Measurements from ENCODE around the gene KCNH2.
A peak's percentile ranks its signal among the peaks of the same experiment; 100 is the strongest.

Gene KCNH2

DNA sequence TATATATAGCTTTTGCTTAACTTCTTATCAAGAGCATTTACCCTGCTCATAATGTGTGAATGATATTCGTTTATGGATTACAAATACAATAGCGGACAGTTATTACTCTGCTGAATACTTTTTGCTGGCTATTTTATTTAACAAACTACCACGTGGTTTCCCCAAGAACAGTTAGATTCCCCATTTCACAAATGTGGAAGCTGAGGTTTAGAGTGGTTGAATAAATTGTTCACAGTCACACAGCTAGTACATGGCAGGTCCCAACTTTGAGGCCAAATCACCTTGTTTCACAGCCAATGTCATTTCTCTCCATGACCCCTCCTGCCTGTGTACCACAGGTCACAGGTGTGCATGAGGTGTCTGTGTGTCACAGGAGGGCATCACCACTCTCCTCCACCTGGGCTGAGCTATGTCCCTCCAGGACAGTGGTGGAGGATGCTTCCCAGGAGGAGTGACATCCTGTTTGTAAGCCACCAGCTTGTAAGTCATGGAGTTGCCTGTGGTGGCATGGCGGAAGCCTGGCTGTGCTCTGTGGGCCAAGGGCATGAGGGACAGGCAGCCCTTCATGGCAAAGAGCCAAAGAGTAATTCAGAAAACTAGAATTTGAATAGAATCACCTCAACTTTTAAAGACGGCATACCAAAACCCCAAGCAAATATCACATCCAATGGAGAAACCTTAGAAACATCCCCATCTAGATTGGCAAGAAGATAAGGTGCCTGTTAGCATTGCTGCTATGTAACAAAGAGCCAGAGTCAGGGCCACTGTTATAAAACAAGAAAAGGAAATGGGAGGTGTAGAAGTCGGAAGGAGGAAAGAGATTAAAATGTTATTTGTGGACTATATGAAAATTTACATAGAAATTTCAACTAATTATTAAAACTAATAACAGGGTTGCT lies 73.9 kb downstream of the KCNH2 start:
- DNase-seq (ENCODE audit: low spot score) = no peak

DNA sequence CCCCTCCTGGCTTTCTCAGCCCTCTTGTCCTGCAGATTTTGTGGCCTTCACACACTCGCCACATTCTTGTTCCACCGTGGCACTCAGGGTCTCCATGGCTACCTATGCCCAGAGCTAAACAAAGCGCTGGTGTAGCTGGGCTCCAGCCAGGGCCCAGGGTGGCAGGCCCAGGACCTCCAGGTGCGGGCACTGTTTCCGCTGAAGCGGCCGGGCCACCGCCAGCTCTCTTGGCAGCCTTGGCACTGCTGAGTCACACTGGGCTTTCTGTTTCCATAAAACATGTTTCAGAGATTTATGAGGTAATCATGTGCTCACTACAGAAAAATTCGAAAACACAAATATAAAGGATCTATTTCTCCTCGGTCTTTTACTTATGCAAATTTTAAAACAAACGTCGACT lies 74.5 kb downstream of the KCNH2 start:
- DNase-seq (ENCODE audit: low spot score) = no peak

GRCh38 chr7:150902078-150903033 lies 75.8 kb downstream of the KCNH2 start:
- no peak for DNase-seq (ENCODE audit: low spot score)

- no peak for DNase-seq (ENCODE audit: low spot score)
Observed at GRCh38 chr7:150901160-150902035, 76.7 kb downstream of the KCNH2 start.

DNA sequence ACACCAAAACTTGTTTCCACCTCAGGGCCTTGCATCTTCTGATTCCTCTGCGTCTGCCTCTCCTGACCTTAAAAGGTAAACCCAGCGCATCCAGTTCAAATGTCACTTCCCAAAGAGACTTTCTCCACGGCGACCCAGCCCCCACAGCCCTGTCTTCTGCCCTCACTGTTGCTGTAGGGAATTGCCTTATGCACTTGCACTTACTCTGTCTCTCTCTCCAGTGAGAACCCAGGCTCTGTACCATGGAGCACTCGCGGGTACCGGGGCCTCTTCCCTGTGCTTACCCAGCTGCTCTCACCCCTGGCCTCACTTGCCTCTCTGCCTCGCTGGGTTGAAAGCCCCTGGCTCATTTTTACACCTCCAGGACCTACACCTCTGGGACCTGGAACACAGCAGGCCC lies 77.4 kb downstream of the KCNH2 start:
- DNase-seq (ENCODE audit: low spot score) = no peak

DNA sequence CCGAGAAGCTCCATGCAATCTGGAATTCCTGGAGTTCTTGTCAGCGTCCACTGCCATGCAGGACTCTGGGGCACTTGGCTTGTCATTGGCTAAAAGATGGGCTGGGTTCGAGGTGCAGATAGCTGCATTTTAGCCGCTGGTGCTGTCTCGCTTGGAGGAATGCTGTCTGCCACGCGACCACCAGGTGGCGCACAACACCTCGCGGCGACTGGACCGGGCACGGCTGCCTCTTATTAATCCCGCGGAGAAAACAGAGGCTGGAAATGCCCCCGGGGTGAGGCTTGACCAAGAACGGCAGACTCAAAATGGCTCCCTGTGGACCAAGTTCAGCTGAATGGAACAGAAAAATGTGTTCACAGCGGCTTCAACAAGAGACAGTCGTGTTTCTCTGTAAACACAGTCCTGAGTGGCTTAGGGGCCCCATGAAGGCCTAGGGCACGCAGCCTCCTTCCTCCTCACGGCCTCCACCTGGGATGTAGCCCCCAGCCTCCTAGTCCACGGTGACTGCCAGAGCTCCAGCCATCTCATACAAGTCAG lies 79.6 kb downstream of the KCNH2 start:
- DNase-seq (ENCODE audit: low spot score) = peak; percentile 66

- no peak for DNase-seq (ENCODE audit: low spot score)
Observed at GRCh38 chr7:150897502-150898474, 80.3 kb downstream of the KCNH2 start.

GRCh38 chr7:150896562-150897209 lies 81.4 kb downstream of the KCNH2 start:
- DNase-seq (ENCODE audit: low spot score) = no peak

DNA sequence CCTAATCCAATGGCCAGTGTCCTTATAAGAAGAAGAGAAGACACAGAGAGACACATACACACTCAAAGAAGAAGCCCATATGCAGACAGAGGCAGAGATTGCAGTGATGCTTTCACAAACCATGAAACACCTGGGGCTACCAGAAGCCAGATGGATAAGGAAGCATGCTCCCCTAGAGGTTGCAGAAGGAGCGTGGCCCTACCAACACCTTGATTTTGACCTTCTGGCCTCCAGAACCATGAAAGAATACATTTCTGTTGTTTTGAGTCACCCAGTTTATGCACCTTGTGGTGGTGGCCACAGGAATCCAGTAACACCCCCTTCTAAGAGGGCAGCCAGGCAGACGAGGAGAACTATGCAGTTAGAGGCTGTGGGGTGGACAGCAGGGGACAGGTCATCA lies 82.3 kb downstream of the KCNH2 start:
- no peak for DNase-seq (ENCODE audit: low spot score)
